SK-N-SH treated with all-trans-retinoic acid at 6 μM for 48 hours (cell line): ENCODE data around the gene TLE2.
A peak's percentile ranks its signal among the peaks of the same experiment; 100 is the strongest.
"Not testable (repeated sequence)": the region's sequence is repeated elsewhere in the genome, so short reads cannot be mapped to it uniquely, and the experiment has no call there.

Experiments
- ATAC-seq: fragments of 200-7000 bp; cut with Tn5 transposase; 3 replicates; pipeline ENCODE4 v1.9.1; 2020; ENCODE audit warnings: mild to moderate bottlenecking, moderate library complexity
- ARNTL ChIP-seq: fragments of 450-650 bp; formaldehyde crosslinking; IDR thresholded peaks from 2 replicates; pipeline ENCODE4 v1.5.0; 2020; ENCODE audit warnings: low read depth, mild to moderate bottlenecking, moderate library complexity, borderline replicate concordance
- BACH2 ChIP-seq: fragments of 250-450 bp; sonication (Bioruptor Pico); IDR thresholded peaks from 2 replicates; pipeline ENCODE4 v1.9.0; 2021; ENCODE audit warnings: mild to moderate bottlenecking, borderline replicate concordance
- CSDC2 ChIP-seq: fragments of 250-450 bp; sonication (Bioruptor Pico); IDR thresholded peaks from 2 replicates; pipeline ENCODE4 v1.5.0; 2020; ENCODE audit warnings: mild to moderate bottlenecking, moderate library complexity
- ESRRG ChIP-seq: fragments of 250-450 bp; sonication (Bioruptor Pico); IDR thresholded peaks from 2 replicates; pipeline ENCODE4 v1.6.1; 2021; ENCODE audit warnings: mild to moderate bottlenecking
- GLIS3 ChIP-seq: fragments of 250-450 bp; sonication (Bioruptor Pico); IDR thresholded peaks from 2 replicates; pipeline ENCODE4 v1.5.0; 2020; ENCODE audit warnings: mild to moderate bottlenecking, moderate library complexity
- ISL1 ChIP-seq: fragments of 250-450 bp; sonication (Bioruptor Pico); IDR thresholded peaks from 2 replicates; pipeline ENCODE4 v2.1.2; 2022; ENCODE audit warnings: mild to moderate bottlenecking, moderate library complexity
- OSR1 ChIP-seq: fragments of 250-450 bp; sonication (Bioruptor Pico); IDR thresholded peaks from 2 replicates; pipeline ENCODE4 v1.8.0; 2022; ENCODE audit warnings: moderate library complexity, mild to moderate bottlenecking, inconsistent platforms
- PPARA ChIP-seq: fragments of 250-450 bp; sonication (Bioruptor Pico); IDR thresholded peaks from 2 replicates; pipeline ENCODE4 v1.5.0; 2020; ENCODE audit warnings: mild to moderate bottlenecking, borderline replicate concordance
- SNAI2 ChIP-seq: fragments of 250-450 bp; sonication (Bioruptor Pico); IDR thresholded peaks from 2 replicates; pipeline ENCODE4 v1.5.0; 2020; ENCODE audit warnings: mild to moderate bottlenecking, moderate library complexity
- TOX ChIP-seq: fragments of 250-450 bp; sonication (Bioruptor Pico); IDR thresholded peaks from 2 replicates; pipeline ENCODE4 v1.8.0; 2021; ENCODE audit warnings: mild to moderate bottlenecking, moderate library complexity, borderline replicate concordance
- ZC3H10 ChIP-seq: fragments of 250-450 bp; sonication (Bioruptor Pico); IDR thresholded peaks from 2 replicates; pipeline ENCODE4 v1.5.1; 2021; ENCODE audit warnings: mild to moderate bottlenecking, moderate library complexity
- ZFP3 ChIP-seq: fragments of 250-450 bp; sonication (Bioruptor Pico); IDR thresholded peaks from 2 replicates; pipeline ENCODE4 v1.5.0; 2020; ENCODE audit warnings: mild to moderate bottlenecking, moderate library complexity
- ZFP30 ChIP-seq: fragments of 450-650 bp; formaldehyde crosslinking; IDR thresholded peaks from 2 replicates; pipeline ENCODE4 v1.5.0; 2022; ENCODE audit warnings: mild to moderate bottlenecking, moderate library complexity
- ZNF565 ChIP-seq: fragments of 450-650 bp; formaldehyde crosslinking; conservative IDR thresholded peaks from 2 replicates; pipeline ENCODE4 v1.5.0; 2020; ENCODE audit warnings: low read depth, mild to moderate bottlenecking, moderate library complexity
- ZNF8 ChIP-seq: fragments of 450-650 bp; formaldehyde crosslinking; IDR thresholded peaks from 2 replicates; pipeline ENCODE4 v1.5.0; 2020; ENCODE audit warnings: mild to moderate bottlenecking, moderate library complexity
- TF ChIP-seq, protein P1 (sequence below): fragments of 250-450 bp; sonication (Bioruptor Pico); IDR thresholded peaks from 2 replicates; pipeline ENCODE4 v1.8.0; 2020; ENCODE audit warnings: mild to moderate bottlenecking, moderate library complexity, borderline replicate concordance
- TF ChIP-seq, protein P2 (sequence below): fragments of 250-450 bp; sonication (Bioruptor Pico); IDR thresholded peaks from 2 replicates; pipeline ENCODE4 v1.5.1; 2021; ENCODE audit warnings: mild to moderate bottlenecking, moderate library complexity
- TF ChIP-seq, protein P3 (sequence below): fragments of 250-450 bp; sonication (Bioruptor Pico); IDR thresholded peaks from 2 replicates; pipeline ENCODE4 v1.5.0; 2020; ENCODE audit warnings: mild to moderate bottlenecking, moderate library complexity
- TF ChIP-seq, protein P4 (sequence below): fragments of 250-450 bp; sonication (Bioruptor Pico); IDR thresholded peaks from 2 replicates; pipeline ENCODE4 v1.8.0; 2021; ENCODE audit warnings: low read depth, mild to moderate bottlenecking, moderate library complexity, borderline replicate concordance

Gene TLE2

DNA sequence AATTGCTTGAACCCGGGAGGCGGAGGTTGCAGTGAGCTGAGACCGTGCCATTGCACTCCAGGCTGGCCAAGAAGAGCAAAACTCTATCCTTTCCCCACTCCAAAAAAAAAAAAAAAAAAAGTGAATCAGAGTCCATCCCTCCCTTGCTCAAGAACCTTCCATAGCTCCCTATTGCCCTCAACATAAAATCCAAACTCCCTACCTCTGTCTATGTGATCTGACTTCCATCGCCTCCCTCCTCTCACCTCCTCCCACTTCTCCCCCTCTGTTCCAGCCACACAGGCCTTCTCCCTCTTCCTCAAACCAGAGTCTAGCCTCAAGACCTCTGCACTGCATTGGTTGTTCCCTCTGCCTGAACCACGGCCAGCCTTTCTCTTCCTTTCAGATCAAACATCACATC, 10.0 kb upstream of the TLE2 start:
- TF ChIP-seq, protein P1, sequence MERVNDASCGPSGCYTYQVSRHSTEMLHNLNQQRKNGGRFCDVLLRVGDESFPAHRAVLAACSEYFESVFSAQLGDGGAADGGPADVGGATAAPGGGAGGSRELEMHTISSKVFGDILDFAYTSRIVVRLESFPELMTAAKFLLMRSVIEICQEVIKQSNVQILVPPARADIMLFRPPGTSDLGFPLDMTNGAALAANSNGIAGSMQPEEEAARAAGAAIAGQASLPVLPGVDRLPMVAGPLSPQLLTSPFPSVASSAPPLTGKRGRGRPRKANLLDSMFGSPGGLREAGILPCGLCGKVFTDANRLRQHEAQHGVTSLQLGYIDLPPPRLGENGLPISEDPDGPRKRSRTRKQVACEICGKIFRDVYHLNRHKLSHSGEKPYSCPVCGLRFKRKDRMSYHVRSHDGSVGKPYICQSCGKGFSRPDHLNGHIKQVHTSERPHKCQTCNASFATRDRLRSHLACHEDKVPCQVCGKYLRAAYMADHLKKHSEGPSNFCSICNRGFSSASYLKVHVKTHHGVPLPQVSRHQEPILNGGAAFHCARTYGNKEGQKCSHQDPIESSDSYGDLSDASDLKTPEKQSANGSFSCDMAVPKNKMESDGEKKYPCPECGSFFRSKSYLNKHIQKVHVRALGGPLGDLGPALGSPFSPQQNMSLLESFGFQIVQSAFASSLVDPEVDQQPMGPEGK (CRISPR knock-in tag) = no peak
- TF ChIP-seq ARNTL (CRISPR knock-in tag) (no peak), BACH2 (CRISPR knock-in tag) (no peak), ZNF565 (CRISPR knock-in tag) (no peak), ESRRG (no peak), ISL1 (no peak), TOX (CRISPR knock-in tag) (no peak), GLIS3 (CRISPR knock-in tag) (no peak), SNAI2 (CRISPR knock-in tag) (no peak), ZFP3 (no peak), CSDC2 (CRISPR knock-in tag) (no peak), PPARA (no peak), ZFP30 (no peak)
- TF ChIP-seq, protein P2, sequence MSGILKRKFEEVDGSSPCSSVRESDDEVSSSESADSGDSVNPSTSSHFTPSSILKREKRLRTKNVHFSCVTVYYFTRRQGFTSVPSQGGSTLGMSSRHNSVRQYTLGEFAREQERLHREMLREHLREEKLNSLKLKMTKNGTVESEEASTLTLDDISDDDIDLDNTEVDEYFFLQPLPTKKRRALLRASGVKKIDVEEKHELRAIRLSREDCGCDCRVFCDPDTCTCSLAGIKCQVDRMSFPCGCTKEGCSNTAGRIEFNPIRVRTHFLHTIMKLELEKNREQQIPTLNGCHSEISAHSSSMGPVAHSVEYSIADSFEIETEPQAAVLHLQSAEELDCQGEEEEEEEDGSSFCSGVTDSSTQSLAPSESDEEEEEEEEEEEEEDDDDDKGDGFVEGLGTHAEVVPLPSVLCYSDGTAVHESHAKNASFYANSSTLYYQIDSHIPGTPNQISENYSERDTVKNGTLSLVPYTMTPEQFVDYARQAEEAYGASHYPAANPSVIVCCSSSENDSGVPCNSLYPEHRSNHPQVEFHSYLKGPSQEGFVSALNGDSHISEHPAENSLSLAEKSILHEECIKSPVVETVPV = no peak
- TF ChIP-seq, protein P3, sequence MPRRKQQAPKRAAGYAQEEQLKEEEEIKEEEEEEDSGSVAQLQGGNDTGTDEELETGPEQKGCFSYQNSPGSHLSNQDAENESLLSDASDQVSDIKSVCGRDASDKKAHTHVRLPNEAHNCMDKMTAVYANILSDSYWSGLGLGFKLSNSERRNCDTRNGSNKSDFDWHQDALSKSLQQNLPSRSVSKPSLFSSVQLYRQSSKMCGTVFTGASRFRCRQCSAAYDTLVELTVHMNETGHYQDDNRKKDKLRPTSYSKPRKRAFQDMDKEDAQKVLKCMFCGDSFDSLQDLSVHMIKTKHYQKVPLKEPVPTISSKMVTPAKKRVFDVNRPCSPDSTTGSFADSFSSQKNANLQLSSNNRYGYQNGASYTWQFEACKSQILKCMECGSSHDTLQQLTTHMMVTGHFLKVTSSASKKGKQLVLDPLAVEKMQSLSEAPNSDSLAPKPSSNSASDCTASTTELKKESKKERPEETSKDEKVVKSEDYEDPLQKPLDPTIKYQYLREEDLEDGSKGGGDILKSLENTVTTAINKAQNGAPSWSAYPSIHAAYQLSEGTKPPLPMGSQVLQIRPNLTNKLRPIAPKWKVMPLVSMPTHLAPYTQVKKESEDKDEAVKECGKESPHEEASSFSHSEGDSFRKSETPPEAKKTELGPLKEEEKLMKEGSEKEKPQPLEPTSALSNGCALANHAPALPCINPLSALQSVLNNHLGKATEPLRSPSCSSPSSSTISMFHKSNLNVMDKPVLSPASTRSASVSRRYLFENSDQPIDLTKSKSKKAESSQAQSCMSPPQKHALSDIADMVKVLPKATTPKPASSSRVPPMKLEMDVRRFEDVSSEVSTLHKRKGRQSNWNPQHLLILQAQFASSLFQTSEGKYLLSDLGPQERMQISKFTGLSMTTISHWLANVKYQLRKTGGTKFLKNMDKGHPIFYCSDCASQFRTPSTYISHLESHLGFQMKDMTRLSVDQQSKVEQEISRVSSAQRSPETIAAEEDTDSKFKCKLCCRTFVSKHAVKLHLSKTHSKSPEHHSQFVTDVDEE (CRISPR knock-in tag) = no peak
- no peak for ATAC-seq

DNA sequence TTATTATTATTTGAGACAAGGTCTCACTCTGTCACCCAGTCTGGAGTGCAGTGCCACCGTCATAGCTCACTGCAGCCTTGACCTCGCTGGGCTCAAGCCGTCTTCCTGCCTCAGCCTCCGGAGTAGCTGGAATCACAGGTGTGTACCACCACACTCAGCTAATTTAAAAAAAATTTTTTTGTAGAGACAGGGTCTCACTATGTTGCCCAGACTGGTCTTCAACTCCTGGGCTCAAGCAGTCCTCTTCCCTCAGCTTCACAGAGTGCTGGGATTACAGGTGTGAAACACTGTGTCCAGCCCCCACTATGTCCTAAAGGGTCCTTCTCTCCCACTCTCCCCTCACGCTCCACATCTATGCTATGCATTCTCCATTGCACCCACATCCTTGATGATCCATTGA, 9.1 kb upstream of the TLE2 start:
- no peak for TF ChIP-seq PPARA
- no peak for TF ChIP-seq BACH2 (CRISPR knock-in tag)
- no peak for TF ChIP-seq ZC3H10
- TF ChIP-seq ZNF8 (CRISPR knock-in tag) = no peak
- ATAC-seq = no peak

DNA sequence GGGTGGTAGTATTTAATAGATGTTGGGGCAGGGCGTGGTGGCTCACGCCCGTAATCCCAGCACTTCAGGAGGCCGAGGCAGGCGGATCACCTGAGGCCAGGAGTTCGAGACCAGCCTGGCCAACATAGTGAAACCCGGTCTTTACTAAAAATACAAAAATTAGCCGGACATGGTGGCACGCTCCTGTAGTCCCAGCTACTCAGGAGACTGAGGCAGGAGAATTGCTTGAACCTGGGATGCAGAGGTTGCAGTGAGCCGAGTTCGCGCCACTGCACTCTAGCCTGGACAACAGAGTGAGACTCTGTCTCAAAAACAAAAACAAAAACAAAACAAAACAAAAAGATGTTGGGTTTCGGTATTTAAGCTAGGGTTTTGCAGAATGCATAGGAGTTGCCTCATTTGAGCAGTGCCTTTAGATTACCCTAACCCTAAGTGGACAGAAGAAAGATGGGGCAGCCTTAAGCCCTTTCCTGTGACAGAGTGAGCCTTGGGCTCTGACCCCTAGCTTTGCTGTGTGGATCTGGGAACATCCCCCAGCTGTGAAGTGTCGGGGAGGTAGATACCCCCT, 8.0 kb upstream of the TLE2 start:
- not testable (repeated sequence) for ATAC-seq
- peak; percentile 99 for TF ChIP-seq ZFP3

DNA sequence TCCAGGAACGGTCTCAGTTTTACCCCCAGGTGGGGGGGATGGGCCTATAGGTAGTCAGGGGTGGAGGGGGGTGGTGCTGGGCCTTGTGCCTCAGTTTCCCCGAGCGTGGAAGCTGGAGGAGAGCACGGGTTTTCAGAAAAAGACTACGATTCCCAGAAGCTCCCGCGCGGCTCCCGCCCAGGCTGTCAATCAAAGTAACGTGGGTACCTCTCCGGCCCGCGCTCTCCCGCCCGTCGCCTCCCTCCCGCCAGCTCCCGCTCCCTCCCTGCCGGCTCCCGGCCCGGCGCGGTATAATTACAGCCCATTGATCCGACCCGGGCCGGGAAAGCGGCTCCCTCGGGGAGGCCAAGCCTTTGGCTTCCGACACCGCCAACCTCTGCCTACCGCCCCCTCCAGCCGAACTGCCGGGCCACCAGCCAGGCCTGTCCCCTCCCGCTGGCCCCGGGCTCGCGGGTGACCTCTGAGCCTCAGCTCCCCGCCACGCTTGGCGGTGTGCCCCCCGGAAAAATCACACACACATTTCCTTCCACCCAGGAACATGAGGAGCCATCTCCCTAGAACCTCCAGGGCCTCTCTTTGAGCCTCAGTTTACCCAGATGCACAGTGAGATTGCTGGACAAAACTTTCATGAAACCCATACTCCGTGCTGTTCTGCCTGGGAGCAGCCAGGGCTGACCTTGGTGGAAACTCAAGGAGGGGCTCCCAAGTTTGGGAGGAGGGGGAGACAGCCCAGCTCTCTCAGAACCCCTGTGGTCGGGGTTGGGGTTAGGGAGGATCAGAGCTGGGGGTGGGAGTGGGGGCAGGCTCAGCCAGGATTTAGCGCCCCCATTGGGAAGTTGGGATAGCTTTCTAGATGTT, 7.3 kb upstream of the TLE2 start:
- ATAC-seq = peak; percentile 80
- TF ChIP-seq, protein P4, sequence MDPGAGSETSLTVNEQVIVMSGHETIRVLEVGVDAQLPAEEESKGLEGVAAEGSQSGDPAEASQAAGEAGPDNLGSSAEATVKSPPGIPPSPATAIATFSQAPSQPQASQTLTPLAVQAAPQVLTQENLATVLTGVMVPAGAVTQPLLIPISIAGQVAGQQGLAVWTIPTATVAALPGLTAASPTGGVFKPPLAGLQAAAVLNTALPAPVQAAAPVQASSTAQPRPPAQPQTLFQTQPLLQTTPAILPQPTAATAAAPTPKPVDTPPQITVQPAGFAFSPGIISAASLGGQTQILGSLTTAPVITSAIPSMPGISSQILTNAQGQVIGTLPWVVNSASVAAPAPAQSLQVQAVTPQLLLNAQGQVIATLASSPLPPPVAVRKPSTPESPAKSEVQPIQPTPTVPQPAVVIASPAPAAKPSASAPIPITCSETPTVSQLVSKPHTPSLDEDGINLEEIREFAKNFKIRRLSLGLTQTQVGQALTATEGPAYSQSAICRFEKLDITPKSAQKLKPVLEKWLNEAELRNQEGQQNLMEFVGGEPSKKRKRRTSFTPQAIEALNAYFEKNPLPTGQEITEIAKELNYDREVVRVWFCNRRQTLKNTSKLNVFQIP (CRISPR knock-in tag) = no peak
- TF ChIP-seq ZC3H10 = no peak
- TF ChIP-seq ESRRG = no peak
- no peak for TF ChIP-seq ZNF565 (CRISPR knock-in tag)
- TF ChIP-seq GLIS3 (CRISPR knock-in tag) = no peak
- no peak for TF ChIP-seq OSR1 (CRISPR knock-in tag)
- TF ChIP-seq, protein P2 = no peak
- TF ChIP-seq BACH2 (CRISPR knock-in tag) = no peak
- no peak for TF ChIP-seq SNAI2 (CRISPR knock-in tag)
- TF ChIP-seq ISL1 = no peak
- no peak for TF ChIP-seq ZNF8 (CRISPR knock-in tag)
